Progenitor cell of endocrine pancreas (in vitro differentiated cells): ENCODE measurements around the gene LCN2. TPM values are rescaled to one million over a fixed set of nuclear protein-coding genes. Genes with fewer than 3 reads are reported as not detected.
"Not testable (repeated sequence)": the region's sequence is repeated elsewhere in the genome, so short reads cannot be mapped to it uniquely, and the experiment has no call there.

ENCODE experiments used
- DNase-seq: peaks from one replicate; pipeline ENCODE4 v3.0.0; 2021; ENCODE audit warnings: low spot score; ENCODE audit not compliant: unreplicated experiment
- H3K27ac Mint-ChIP-seq: 2 replicates; pipeline ENCODE4 v1.8.0; 2021; ENCODE audit warnings: mild to moderate bottlenecking, moderate library complexity, mixed read lengths
- H3K27me3 Mint-ChIP-seq: 2 replicates; pipeline ENCODE4 v1.8.0; 2021; ENCODE audit warnings: mixed read lengths
- H3K36me3 Mint-ChIP-seq: 2 replicates; pipeline ENCODE4 v1.8.0; 2022; ENCODE audit warnings: mixed read lengths; ENCODE audit not compliant: insufficient read depth
- H3K4me1 Mint-ChIP-seq: 2 replicates; pipeline ENCODE4 v1.8.0; 2021; ENCODE audit warnings: low read depth, mixed read lengths
- H3K4me3 Mint-ChIP-seq: 2 replicates; pipeline ENCODE4 v1.8.0; 2021; ENCODE audit warnings: low read depth, mild to moderate bottlenecking, moderate library complexity, mixed read lengths
- H3K9me3 Mint-ChIP-seq: 2 replicates; pipeline ENCODE4 v1.8.0; 2021; ENCODE audit warnings: low read depth, mixed read lengths
- total RNA-seq: library from RNA; stranded (reverse); gene quantifications from 2 replicates; pipeline ENCODE4 v1.2.1, GENCODE V29; 2021
- TF ChIP-seq, protein P1 (sequence below): fragments of 200-600 bp; sonication (generic); IDR thresholded peaks from one replicate; pipeline ENCODE4 v1.5.0; 2021; ENCODE audit warnings: antibody characterized with exemption, mild to moderate bottlenecking; ENCODE audit not compliant: unreplicated experiment

Gene LCN2
- total RNA-seq, 1 donor from 2014 or later: not detected

DNA sequence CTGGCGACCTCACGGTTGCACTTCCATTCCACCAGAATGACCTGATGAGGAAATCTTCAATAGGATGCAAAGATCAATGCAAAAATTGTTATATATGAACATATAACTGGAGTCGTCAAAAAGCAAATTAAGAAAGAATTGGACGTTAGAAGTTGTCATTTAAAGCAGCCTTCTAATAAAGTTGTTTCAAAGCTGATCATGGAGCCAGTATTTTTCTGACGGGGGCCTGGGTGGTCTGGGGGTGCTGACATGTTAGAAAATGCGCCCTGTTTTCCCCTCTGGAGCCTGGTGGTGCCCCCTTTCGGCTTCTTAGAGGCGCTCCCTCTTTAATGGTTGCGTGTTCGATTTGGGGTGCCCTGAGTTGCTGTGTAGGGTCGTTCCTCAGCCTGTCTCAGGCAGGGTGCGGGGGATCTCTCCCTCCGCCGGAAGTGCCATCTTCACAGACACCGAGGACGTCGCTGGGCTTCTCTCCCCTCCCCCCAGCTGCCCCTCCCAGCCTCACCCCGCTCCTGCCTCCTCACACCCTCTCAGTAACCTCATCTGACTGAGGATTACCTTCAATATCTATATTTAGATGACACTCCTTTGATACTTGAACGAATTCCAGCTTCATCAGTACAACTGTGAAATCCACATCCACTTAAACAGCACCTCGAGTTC lies 40.1 kb upstream of the LCN2 start:
- Mint-ChIP-seq H3K9me3 (no peaks in the 10 kb centered on the region), H3K4me1 (no peaks in the 10 kb centered on the region), H3K27me3 (no peaks in the 10 kb centered on the region), H3K36me3 (peaks cover 6% of the 10 kb centered on the region), H3K27ac (no peak overlapping the region), H3K4me3 (no peak overlapping the region)
- TF ChIP-seq, protein P1, sequence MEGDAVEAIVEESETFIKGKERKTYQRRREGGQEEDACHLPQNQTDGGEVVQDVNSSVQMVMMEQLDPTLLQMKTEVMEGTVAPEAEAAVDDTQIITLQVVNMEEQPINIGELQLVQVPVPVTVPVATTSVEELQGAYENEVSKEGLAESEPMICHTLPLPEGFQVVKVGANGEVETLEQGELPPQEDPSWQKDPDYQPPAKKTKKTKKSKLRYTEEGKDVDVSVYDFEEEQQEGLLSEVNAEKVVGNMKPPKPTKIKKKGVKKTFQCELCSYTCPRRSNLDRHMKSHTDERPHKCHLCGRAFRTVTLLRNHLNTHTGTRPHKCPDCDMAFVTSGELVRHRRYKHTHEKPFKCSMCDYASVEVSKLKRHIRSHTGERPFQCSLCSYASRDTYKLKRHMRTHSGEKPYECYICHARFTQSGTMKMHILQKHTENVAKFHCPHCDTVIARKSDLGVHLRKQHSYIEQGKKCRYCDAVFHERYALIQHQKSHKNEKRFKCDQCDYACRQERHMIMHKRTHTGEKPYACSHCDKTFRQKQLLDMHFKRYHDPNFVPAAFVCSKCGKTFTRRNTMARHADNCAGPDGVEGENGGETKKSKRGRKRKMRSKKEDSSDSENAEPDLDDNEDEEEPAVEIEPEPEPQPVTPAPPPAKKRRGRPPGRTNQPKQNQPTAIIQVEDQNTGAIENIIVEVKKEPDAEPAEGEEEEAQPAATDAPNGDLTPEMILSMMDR: no peak
- DNase-seq: no peak

DNA sequence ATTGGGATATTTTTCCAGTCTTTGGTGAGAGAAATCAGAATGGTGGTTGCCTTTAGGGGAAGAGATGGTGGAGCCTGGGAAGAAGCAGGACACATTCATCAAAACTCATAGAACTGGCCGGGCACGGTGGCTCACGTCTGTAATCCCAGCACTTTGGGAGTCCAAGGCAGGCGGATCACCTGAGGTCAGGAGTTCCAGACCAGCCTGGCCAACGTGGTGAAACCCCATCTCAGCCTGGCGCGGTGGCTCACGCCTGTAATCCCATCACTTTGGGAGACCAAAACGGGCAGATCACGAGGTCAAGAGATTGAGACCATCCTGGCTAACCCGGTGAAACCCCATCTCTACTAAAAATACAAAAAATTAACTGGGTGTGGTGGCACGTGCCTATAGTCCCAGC lies 37.5 kb upstream of the LCN2 start:
- not testable (repeated sequence) for H3K9me3 Mint-ChIP-seq, H3K4me3 Mint-ChIP-seq, H3K36me3 Mint-ChIP-seq, H3K4me1 Mint-ChIP-seq, DNase-seq, H3K27ac Mint-ChIP-seq, H3K27me3 Mint-ChIP-seq

DNA sequence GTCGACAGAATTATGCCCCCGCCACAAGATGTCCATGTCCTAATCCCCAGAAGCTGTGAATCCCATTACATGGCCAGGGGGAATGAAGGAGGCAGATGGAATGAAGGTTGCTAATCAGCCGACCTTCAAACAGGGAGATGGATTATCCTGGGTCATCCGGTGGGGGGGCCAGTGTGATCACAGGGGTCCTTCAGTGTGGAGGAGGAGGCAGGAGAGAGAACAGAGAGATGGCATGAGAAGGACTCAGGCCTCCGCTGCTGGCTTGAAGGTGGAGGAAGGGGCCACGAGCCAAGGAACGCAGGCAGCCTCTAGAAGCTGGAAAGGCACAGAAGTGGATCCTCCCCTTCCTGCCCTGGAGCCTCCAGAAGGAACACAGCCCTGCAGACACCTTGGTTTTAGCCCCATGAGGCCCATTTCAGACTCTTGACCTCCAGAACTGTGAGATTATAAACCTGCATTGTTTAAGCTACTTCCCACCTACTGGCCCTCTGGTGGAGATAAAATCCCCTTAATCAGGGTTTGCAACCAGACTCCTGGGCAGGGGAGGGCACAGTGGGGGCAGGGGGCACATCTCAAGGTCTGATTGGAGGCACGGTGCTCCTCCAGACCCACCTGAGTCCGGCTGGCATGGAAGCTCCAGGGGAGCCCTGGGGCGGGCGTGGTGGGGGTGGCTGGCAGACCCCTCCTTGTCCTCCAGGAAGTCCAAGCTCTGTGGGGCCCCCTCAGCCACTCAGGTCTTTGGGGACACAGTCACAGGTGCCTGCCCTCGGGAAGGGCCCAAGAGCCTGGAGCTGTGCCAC lies 35.5 kb upstream of the LCN2 start:
- Mint-ChIP-seq H3K9me3 (no peaks in the 10 kb centered on the region), H3K27ac (no peak overlapping the region), H3K4me1 (peaks cover 2% of the 10 kb centered on the region), H3K36me3 (peaks cover 3% of the 10 kb centered on the region), H3K4me3 (no peak overlapping the region), H3K27me3 (peaks cover 3% of the 10 kb centered on the region)
- TF ChIP-seq, protein P1: no peak
- DNase-seq: no peak

DNA sequence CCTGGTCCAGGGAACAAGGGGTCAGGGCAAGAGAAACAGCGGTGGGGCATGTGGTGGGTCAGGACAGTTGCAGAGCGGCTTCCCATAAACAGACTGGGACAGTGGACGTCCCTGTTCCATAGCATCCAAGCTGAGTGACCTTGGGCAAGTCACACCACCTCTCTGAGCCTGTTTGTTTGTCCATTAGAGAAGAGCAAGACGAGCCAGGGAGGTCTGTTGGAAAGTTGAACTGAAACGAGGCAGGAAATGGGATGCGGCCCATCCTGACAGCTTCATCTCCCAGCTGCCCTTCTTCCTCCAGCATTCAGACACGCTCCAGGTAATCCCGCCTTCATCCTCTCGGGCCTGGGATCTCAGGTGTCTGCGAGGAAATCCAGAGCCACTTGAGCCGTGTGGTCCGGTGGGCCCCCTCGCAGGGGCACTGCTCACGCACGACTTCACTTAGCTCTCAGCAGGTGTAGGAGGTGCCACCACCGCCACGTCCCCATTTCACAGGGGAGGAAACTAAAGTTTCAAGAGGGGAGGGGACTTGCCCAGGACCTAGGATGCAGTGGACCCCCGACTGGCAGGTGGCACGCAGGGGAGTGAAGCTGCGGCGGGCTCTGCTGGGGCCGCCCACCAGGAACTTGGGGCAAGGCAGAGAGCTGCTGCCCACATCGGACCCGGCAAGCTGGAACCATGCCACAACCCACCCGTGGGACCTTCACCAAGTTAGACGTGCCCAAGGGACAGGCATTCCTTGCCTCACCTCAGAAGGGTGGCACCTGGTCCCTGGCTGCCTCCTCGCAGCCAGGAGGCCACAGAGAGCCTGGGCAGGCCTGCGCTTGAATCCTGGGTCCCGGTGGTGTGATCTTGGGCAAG lies 34.7 kb upstream of the LCN2 start:
- TF ChIP-seq, protein P1: no peak
- peaks cover 3% of the 10 kb centered on the region for H3K36me3 Mint-ChIP-seq
- no peaks in the 10 kb centered on the region for H3K9me3 Mint-ChIP-seq
- peaks cover 3% of the 10 kb centered on the region for H3K27me3 Mint-ChIP-seq
- H3K4me1 Mint-ChIP-seq: peaks cover 2% of the 10 kb centered on the region
- H3K27ac Mint-ChIP-seq: no peak overlapping the region
- H3K4me3 Mint-ChIP-seq: no peak overlapping the region
- DNase-seq: no peak

DNA sequence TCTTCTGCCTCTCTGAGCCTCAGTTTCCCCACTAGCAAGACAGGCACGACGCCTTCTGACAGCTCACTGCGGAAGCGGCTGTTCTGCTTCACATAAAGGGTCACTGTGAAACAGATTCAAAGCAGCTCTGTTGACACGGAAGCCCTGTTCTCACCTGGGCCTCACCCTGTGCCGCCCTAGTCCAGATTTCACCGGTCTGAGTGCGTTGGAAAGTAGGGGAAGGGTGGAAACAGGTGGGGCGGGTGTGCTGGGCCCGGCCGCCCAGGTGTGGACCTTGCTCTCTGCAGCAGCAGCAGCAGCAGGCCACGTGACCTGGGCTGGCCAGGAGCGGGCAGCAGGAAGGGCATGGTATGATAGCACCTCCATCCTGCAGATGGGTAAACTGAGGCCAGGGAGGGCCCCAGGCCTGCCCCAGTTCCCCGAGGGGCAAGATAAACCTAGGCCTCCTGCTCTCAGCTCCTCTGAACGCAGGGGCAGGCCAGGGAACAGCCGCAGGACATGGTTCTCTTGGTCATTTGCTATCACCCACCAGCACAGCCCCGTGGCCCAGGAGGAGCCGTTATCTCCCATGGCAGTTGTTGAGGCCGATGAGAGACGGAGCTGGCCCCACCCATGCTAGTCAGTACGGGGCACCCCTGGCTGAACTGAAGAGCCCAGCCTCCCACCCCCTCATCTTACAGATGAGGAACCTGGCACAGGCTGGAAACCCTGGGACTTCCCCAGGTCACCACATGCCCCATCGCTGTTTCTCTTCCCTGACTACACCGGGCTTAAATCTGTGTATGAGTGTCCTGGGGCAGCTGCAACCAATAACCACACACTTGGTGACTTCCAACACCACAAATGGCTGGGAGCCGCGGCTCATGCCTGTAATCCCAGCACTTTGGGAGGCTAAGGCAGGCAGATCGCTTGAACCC lies 33.8 kb upstream of the LCN2 start:
- DNase-seq: no peak
- Mint-ChIP-seq H3K36me3 (peaks cover 3% of the 10 kb centered on the region), H3K4me3 (no peak overlapping the region), H3K27ac (no peak overlapping the region), H3K9me3 (no peaks in the 10 kb centered on the region), H3K4me1 (peaks cover 2% of the 10 kb centered on the region), H3K27me3 (peaks cover 3% of the 10 kb centered on the region)
- TF ChIP-seq, protein P1: no peak
